Measurements from ENCODE around the gene MYH8. TPM values are rescaled to one million over a fixed set of nuclear protein-coding genes. Genes with fewer than 3 reads are reported as not detected.

The MYH8 gene
- total RNA-seq, 2 experiments from 2014 or later, result not detected

DNA sequence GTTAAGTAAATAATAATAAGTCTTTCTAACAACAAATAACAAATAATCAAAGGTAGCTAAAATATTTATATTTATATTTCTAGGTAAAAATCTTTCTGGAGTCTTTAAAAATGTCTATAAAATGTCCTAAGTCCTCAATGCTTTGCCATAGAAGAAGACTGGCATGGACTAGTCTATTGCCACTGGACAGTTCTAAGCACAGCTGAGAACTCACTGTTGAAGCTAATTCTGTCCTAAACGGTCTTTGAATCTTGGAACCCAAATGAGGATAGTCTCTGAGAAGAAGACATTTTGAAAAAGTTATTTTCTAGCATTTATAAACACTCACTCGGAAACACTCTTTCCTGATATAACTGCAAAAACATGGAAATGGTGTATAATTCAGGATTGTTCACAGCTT is 539 bp downstream of the MYH8 start:
- no peaks in the 10 kb centered on the region for H3K9me3 Mint-ChIP-seq (ENCODE audit: low read depth)
- POLR2A ChIA-PET, result no interaction called here
- H3K4me1 Mint-ChIP-seq, result no peaks in the 10 kb centered on the region
- no peaks in the 10 kb centered on the region for H3K36me3 Mint-ChIP-seq (ENCODE audit: low read depth)
- intact Hi-C loops (cut with DNase I, micrococcal nuclease), result no loop called here
- peaks cover 2% of the 10 kb centered on the region for H3K27me3 Mint-ChIP-seq
- no peak overlapping the region for H3K4me3 Mint-ChIP-seq
- ATAC-seq (no peak), DNase-seq (no peak)
- H3K27ac Mint-ChIP-seq, result no peak overlapping the region
- CTCF ChIA-PET, result no interaction called here

GRCh38 chr17:10420811-10421210 is 939 bp downstream of the MYH8 start:
- Mint-ChIP-seq H3K9me3 (ENCODE audit: low read depth) (peaks cover 2% of the 10 kb centered on the region), H3K27ac (no peak overlapping the region), H3K27me3 (peaks cover 4% of the 10 kb centered on the region), H3K4me3 (no peak overlapping the region), H3K4me1 (no peaks in the 10 kb centered on the region), H3K36me3 (ENCODE audit: low read depth) (no peaks in the 10 kb centered on the region)
- DNase-seq, result no peak
- POLR2A ChIA-PET, result no interaction called here
- ATAC-seq, result no peak
- intact Hi-C loops (cut with DNase I, micrococcal nuclease), result no loop called here
- CTCF ChIA-PET, result no interaction called here

- Mint-ChIP-seq H3K27me3 (peaks cover 7% of the 10 kb centered on the region), H3K4me3 (no peak overlapping the region), H3K27ac (no peak overlapping the region), H3K4me1 (no peaks in the 10 kb centered on the region), H3K36me3 (ENCODE audit: low read depth) (no peaks in the 10 kb centered on the region), H3K9me3 (ENCODE audit: low read depth) (peaks cover 2% of the 10 kb centered on the region)
- intact Hi-C loops (cut with DNase I, micrococcal nuclease), result no loop called here
- DNase-seq (no peak), ATAC-seq (no peak)
- CTCF ChIA-PET, result interaction anchor here (0.6 kb wide), 1 partner anchor 456 kb away, joined by 3 read pairs; no protein-coding TSS in a partner anchor
- POLR2A ChIA-PET, result no interaction called here
Measured at GRCh38 chr17:10417431-10417830, 4.3 kb downstream of the MYH8 start.

GRCh38 chr17:10415161-10415560 is 6.6 kb downstream of the MYH8 start:
- H3K27ac Mint-ChIP-seq, result no peak overlapping the region
- intact Hi-C loops (cut with DNase I, micrococcal nuclease), result no loop called here
- POLR2A ChIA-PET, result no interaction called here

GRCh38 chr17:10403589-10403988 is 18.2 kb downstream of the MYH8 start:
- no peaks in the 10 kb centered on the region for H3K9me3 Mint-ChIP-seq (ENCODE audit: low read depth)
- H3K36me3 Mint-ChIP-seq (ENCODE audit: low read depth), result no peaks in the 10 kb centered on the region
- H3K4me3 Mint-ChIP-seq, result no peak overlapping the region
- ATAC-seq, result no peak
- intact Hi-C loops (cut with DNase I, micrococcal nuclease), result no loop called here
- no peak overlapping the region for H3K27ac Mint-ChIP-seq
- CTCF ChIA-PET, result interaction anchor here (0.6 kb wide), 1 partner anchor 1688 kb away, joined by 3 read pairs; no protein-coding TSS in a partner anchor
- POLR2A ChIA-PET, result no interaction called here
- no peak for DNase-seq
- no peaks in the 10 kb centered on the region for H3K4me1 Mint-ChIP-seq
- peaks cover 11% of the 10 kb centered on the region for H3K27me3 Mint-ChIP-seq

More at GRCh38 chr17:10415161-10415560, 6.6 kb downstream of the MYH8 start:
- CTCF ChIA-PET, result interaction anchor here (0.6 kb wide), 1 partner anchor 608 kb away, joined by 3 read pairs; no protein-coding TSS in a partner anchor
- H3K27me3 Mint-ChIP-seq, result peaks cover 7% of the 10 kb centered on the region
- H3K4me3 Mint-ChIP-seq, result no peak overlapping the region
- no peaks in the 10 kb centered on the region for H3K4me1 Mint-ChIP-seq
- no peaks in the 10 kb centered on the region for H3K36me3 Mint-ChIP-seq (ENCODE audit: low read depth)
- H3K9me3 Mint-ChIP-seq (ENCODE audit: low read depth), result peaks cover 2% of the 10 kb centered on the region
- DNase-seq, result no peak
- no peak for ATAC-seq

DNA sequence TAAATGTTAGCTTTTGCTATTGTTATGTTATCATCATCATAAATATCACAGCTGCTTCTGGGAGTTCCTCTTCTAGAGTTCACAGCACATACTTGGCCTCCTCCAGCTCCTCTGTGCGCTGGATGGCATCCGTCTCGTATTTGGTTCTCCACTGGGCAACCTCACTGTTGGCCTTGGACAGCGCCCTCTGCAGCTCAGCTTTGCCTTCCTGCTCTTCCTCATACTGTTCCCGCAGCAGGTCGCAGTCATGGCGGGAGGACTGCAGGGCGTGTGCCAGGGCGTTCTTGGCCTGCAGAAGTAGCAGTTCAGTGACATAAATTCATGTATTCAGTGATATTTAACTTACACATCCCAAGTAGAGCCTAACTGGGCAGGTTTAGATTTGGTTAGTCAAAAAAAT is 23.4 kb downstream of the MYH8 start:
- no peaks in the 10 kb centered on the region for H3K36me3 Mint-ChIP-seq (ENCODE audit: low read depth)
- POLR2A ChIA-PET, result no interaction called here
- no peak overlapping the region for H3K27ac Mint-ChIP-seq
- H3K9me3 Mint-ChIP-seq (ENCODE audit: low read depth), result no peaks in the 10 kb centered on the region
- CTCF ChIA-PET, result no interaction called here
- intact Hi-C loops (cut with DNase I, micrococcal nuclease), result no loop called here
- peaks cover 5% of the 10 kb centered on the region for H3K27me3 Mint-ChIP-seq
- DNase-seq (no peak), ATAC-seq (no peak)
- H3K4me1 Mint-ChIP-seq, result peaks cover 4% of the 10 kb centered on the region
- no peak overlapping the region for H3K4me3 Mint-ChIP-seq

- Mint-ChIP-seq H3K36me3 (ENCODE audit: low read depth) (no peaks in the 10 kb centered on the region), H3K27ac (no peak overlapping the region), H3K9me3 (ENCODE audit: low read depth) (no peaks in the 10 kb centered on the region), H3K4me1 (peaks cover 4% of the 10 kb centered on the region), H3K27me3 (peaks cover 7% of the 10 kb centered on the region), H3K4me3 (no peak overlapping the region)
- CTCF ChIA-PET, result no interaction called here
- DNase-seq (no peak), ATAC-seq (no peak)
- intact Hi-C loops (cut with DNase I, micrococcal nuclease), result no loop called here
- POLR2A ChIA-PET, result no interaction called here
Measured at GRCh38 chr17:10396524-10397163, 25.1 kb downstream of the MYH8 start.

GRCh38 chr17:10394201-10394887 is 27.4 kb downstream of the MYH8 start:
- intact Hi-C loops (cut with DNase I, micrococcal nuclease), result no loop called here
- ChIA-PET CTCF (interaction anchor here (1.2 kb wide), 1 partner anchor 222 kb away, joined by 3 read pairs; no protein-coding TSS in a partner anchor), POLR2A (no interaction called here)
- no peaks in the 10 kb centered on the region for H3K36me3 Mint-ChIP-seq (ENCODE audit: low read depth)
- no peak overlapping the region for H3K4me3 Mint-ChIP-seq
- DNase-seq (no peak), ATAC-seq (no peak)
- peaks cover 8% of the 10 kb centered on the region for H3K27me3 Mint-ChIP-seq
- no peaks in the 10 kb centered on the region for H3K9me3 Mint-ChIP-seq (ENCODE audit: low read depth)
- no peak overlapping the region for H3K27ac Mint-ChIP-seq
- H3K4me1 Mint-ChIP-seq, result peaks cover 4% of the 10 kb centered on the region

DNA sequence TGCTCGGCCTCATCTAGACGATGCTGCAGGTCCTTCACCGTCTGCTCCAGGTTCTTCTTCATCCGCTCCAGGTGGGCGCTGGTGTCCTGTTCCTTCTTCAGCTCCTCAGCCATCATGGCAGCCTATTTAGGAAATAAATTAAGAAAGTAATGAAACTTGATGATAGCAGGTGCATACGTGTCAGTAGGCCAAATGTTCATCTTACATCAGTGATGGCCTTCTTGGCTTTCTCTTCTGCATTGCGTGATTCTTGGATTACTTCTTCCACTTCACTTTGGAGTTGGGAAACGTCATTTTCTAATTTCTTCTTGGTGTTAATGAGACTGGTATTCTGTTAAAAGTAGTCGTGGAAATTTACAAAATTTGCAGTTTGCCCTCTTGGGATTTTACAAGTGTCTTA is 28.9 kb downstream of the MYH8 start:
- Mint-ChIP-seq H3K9me3 (ENCODE audit: low read depth) (no peaks in the 10 kb centered on the region), H3K36me3 (ENCODE audit: low read depth) (no peaks in the 10 kb centered on the region), H3K27me3 (peaks cover 10% of the 10 kb centered on the region), H3K27ac (no peak overlapping the region), H3K4me3 (no peak overlapping the region), H3K4me1 (peaks cover 4% of the 10 kb centered on the region)
- CTCF ChIA-PET, result no interaction called here
- DNase-seq, result no peak
- intact Hi-C loops (cut with DNase I, micrococcal nuclease), result no loop called here
- POLR2A ChIA-PET, result no interaction called here
- no peak for ATAC-seq

DNA sequence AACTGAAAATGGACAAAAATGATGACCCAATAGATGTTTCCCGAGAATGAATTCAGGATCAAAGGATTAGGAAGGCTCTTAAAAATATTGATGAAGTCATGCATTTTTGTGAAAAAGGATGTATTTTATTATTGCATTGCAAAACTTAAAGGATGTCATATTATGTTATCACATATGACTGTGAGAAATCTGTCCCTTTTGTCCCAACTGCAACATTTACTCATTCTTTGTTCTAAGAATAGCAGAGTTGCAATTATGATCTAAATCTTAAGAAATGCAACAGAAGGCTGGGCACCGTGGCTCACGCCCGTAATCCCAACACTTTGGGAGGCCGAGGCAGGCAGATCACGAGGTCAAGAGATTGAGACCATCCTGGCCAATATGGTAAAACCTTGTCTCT is 35.9 kb downstream of the MYH8 start:
- no peak overlapping the region for H3K4me3 Mint-ChIP-seq
- intact Hi-C loops (cut with DNase I, micrococcal nuclease), result no loop called here
- no peak overlapping the region for H3K27ac Mint-ChIP-seq
- POLR2A ChIA-PET, result no interaction called here
- CTCF ChIA-PET, result no interaction called here
- H3K9me3 Mint-ChIP-seq (ENCODE audit: low read depth), result no peaks in the 10 kb centered on the region
- H3K4me1 Mint-ChIP-seq, result no peaks in the 10 kb centered on the region
- DNase-seq, result no peak
- H3K36me3 Mint-ChIP-seq (ENCODE audit: low read depth), result no peaks in the 10 kb centered on the region
- peaks cover 2% of the 10 kb centered on the region for H3K27me3 Mint-ChIP-seq
- ATAC-seq, result no peak

GRCh38 chr17:10384175-10384574 is 37.6 kb downstream of the MYH8 start:
- POLR2A ChIA-PET, result no interaction called here
- CTCF ChIA-PET, result no interaction called here

GRCh38 chr17:10380631-10381408 is 40.9 kb downstream of the MYH8 start:
- H3K27me3 Mint-ChIP-seq, result peaks cover 3% of the 10 kb centered on the region
- intact Hi-C loops (cut with DNase I, micrococcal nuclease), result no loop called here
- no peak overlapping the region for H3K27ac Mint-ChIP-seq
- no peaks in the 10 kb centered on the region for H3K36me3 Mint-ChIP-seq (ENCODE audit: low read depth)
- ChIA-PET POLR2A (no interaction called here), CTCF (no interaction called here)
- DNase-seq, result no peak
- no peaks in the 10 kb centered on the region for H3K4me1 Mint-ChIP-seq
- no peaks in the 10 kb centered on the region for H3K9me3 Mint-ChIP-seq (ENCODE audit: low read depth)
- no peak overlapping the region for H3K4me3 Mint-ChIP-seq
- ATAC-seq, result no peak

More at GRCh38 chr17:10384175-10384574, 37.6 kb downstream of the MYH8 start:
- Mint-ChIP-seq H3K4me1 (no peaks in the 10 kb centered on the region), H3K36me3 (ENCODE audit: low read depth) (no peaks in the 10 kb centered on the region), H3K27ac (no peak overlapping the region), H3K27me3 (peaks cover 2% of the 10 kb centered on the region), H3K4me3 (no peak overlapping the region), H3K9me3 (ENCODE audit: low read depth) (no peaks in the 10 kb centered on the region)
- ATAC-seq (no peak), DNase-seq (no peak)
- intact Hi-C loops (cut with DNase I, micrococcal nuclease), result no loop called here

All from activated CD4-positive, alpha-beta T cell treated with anti-CD3 and anti-CD28 coated beads for 36 hours (primary cell).